Heart right ventricle (tissue), 16 donors: Measurements from ENCODE around the gene MAGOH. TPM values are rescaled to one million over a fixed set of nuclear protein-coding genes. Genes with fewer than 3 reads are reported as not detected.
"Not testable (repeated sequence)": the region's sequence is repeated elsewhere in the genome, so short reads cannot be mapped to it uniquely, and the experiment has no call there.

Experiments used
- ATAC-seq, 8 donors: fragments of 200-7000 bp; cut with Tn5 transposase; one replicate each; pipeline ENCODE4 v1.9.1; 2020; ENCODE audit warnings: mild to moderate bottlenecking in 8 of 8, moderate library complexity in 8 of 8, moderate number of reproducible peaks in 1 of 8
- DNase-seq, 2 donors: peaks; one replicate each; pipeline ENCODE4 v3.0.0-alpha.2; 2020
- H3K27ac ChIP-seq, 10 donors: fragments of 200-600 bp; sonication (generic) in 2 of 10; one replicate each; pipeline versions ENCODE4 v1.5.0 to v1.8.0; 2020 to 2022; ENCODE audit warnings: mild to moderate bottlenecking in 3 of 10
- H3K27me3 ChIP-seq, 7 donors: fragments of 200-600 bp; one replicate each; pipeline ENCODE4 v1.8.0; 2021 to 2022; ENCODE audit warnings: mild to moderate bottlenecking in 2 of 7
- H3K36me3 ChIP-seq, 9 donors: fragments of 200-600 bp; sonication (generic) in 1 of 9; one replicate each; pipeline versions ENCODE4 v1.5.0 to v1.8.0; 2020 to 2022; ENCODE audit warnings: mild to moderate bottlenecking in 2 of 9
- H3K4me1 ChIP-seq, 9 donors: fragments of 200-600 bp; sonication (generic) in 1 of 9; one replicate each; pipeline versions ENCODE4 v1.5.0 to v1.8.0; 2020 to 2022; ENCODE audit warnings: mild to moderate bottlenecking in 4 of 9
- H3K4me3 ChIP-seq, 10 donors: fragments of 200-600 bp; sonication (generic) in 2 of 10; one replicate each; pipeline versions ENCODE4 v1.5.0 to v1.8.0; 2020 to 2022; ENCODE audit warnings: mild to moderate bottlenecking in 7 of 10, moderate library complexity in 2 of 10
- H3K9me3 ChIP-seq, 11 donors: fragments of 200-600 bp in 10 of 11; sonication (generic) in 2 of 11; one replicate each; pipeline versions ENCODE4 v1.5.0 to v1.8.0; 2013 to 2022; ENCODE audit warnings: mild to moderate bottlenecking in 2 of 11, control low read depth in 1 of 11, moderate library complexity in 1 of 11
- CTCF ChIP-seq, 9 donors: fragments of 200-600 bp; sonication (generic) in 2 of 9; IDR thresholded peaks; one replicate each; pipeline versions ENCODE4 v1.5.0 to v1.8.0; 2021 to 2022; ENCODE audit warnings: antibody characterized with exemption in 9 of 9, mild to moderate bottlenecking in 5 of 9, moderate library complexity in 1 of 9
- WGBS, 2 donors: extraction: QIAGEN DNeasy Blood & Tissue Kit; methylation state at CpG; one replicate each; pipeline ENCODE4 v1.1.7; 2013; ENCODE audit warnings: inconsistent platforms in 1 of 2; 5-methylcytosine and 5-hydroxymethylcytosine counted together
- intact Hi-C, 10 donors: fragments of 100-400 bp; cut with DNase I; formaldehyde crosslinking; loops; one replicate each; pipeline versions ENCODE4 v1.11.1 to v1.14.2; 2022
- polyA plus RNA-seq, 2 donors: library from polyadenylated mRNA; stranded (reverse); fragments of 200-250 nt; gene quantifications; one replicate each; pipeline ENCODE4 v1.2.3, GENCODE V29; 2013
- total RNA-seq, 10 donors: library from RNA; stranded (reverse); fragmentation: NEBNext Ultra II Directional in 3 of 10; extraction: Animal tissue kit (Norgen Biotek cat#: 25700) in 3 of 10; gene quantifications; one replicate each; pipeline versions ENCODE4 v1.2.1 to v1.2.4, GENCODE V29; 2021 to 2023
- donor health status: Arrhythmogenic right ventricular cardiomyopathy.
- donor health status: ischemic (EF 13 %, LVEDD 7.1; RV severe dilation, severe dysfunction).
- donor health status: healthy with polysubstance abuse.
- donor health status: DM: no; HTN: yes; CAD: no.
- donor health status: DM: no; HTN: no; CAD: no.
- donor health status: ischemic (EF 25% LVEDD 6.9; RV normal size, moderate dysfunction).
- donor health status: ischemic (EF 25% LVEDD 5.7; RV mildly dilated, moderate dysfunction).
- donor health status: healthy.
- donor health status: DM: yes; HTN: yes; CAD: no.
- donor health status: Ischemic cardiomyopathy.
- donor health status: ischemic (EF 35%, LVEDD 5.7; RV mildly dilated, moderate dysfunction).
- donor health status: nonischemic (EF 11% LVEDD 7.7; RV severe dilation, severe dysfunction).
- donor health status: DM: yes; HTN: yes; CAD: no.
- donor health status: PGD.
- donor health status: ischemic (EF 29% LVEDD 5.4; RV normal size, mild dysfunction).
- donor health status: nonischemic (EF 23%, LVEDD 6.1; RV moderate dilation, normal function).

The MAGOH gene
- total and polyA plus RNA-seq, 12 donors, result 17.3 to 67.3 (median 22.9) TPM

DNA sequence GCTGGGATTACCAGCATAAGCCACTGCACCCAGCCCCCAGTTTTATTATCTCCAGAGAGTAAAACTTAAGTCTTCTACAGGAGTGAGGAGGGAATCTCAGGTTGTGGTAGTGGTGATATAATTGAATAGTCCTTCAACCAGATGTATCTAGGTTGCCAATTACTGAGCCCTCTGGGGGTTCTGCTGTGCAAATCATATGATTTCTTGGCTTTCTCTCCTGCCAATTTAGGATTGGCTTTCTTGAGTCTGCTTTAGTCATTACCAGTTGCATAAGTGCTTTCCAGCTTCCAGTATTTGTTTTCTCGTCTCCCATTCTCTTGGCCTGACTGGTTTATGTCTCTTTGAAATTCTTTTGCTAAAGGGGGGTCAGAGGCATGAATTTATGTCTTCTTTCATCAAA is 30.6 kb downstream of the MAGOH start:
- 49 to 60% methylated on average over 1 of the region's 1 CpG for WGBS, 2 donors

DNA sequence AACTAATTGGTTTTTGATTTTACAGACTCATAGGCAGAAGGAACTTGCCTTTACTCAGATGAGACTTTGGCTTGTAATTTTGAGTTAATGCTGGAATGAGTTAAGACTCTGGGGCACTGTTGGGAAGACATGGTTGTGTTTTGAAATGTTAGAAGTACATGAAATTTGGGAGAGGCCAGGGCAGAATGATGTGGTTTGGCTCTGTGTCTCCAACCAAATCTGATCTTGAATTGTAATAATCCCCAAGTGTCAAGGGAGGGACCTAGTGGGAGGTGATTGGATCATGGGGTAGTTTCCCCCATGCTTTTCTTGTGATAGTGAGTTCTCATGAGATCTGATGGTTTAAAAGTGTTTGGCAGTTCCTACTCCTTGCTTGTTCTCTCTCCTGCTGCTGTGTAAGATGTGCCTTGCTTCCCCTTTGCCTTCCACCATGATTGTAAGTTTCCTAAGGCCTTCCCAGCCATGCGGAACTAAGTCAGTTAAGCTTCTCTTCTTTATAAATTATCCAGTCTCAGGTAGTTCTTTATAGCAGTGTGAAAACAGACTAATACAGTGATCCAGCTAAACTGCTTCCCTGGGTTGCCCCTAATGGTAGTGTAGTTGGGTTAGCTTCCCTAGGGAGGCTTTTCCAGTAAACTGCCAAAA is 31.5 kb downstream of the MAGOH start:
- Histone ChIP-seq H3K4me3 (no peak overlapping the region), H3K27me3 (no peaks in the 10 kb centered on the region), H3K27ac (no peak overlapping the region), H3K36me3 (peaks cover 0 to 100% (median 53%) of the 10 kb centered on the region in 9 donors), H3K4me1 (peaks cover 0 to 10% (median 5%) of the 10 kb centered on the region in 9 donors), H3K9me3 (peaks cover 0 to 18% (median 0%) of the 10 kb centered on the region in 11 donors)
- intact Hi-C loops, result no loop called here
- DNase-seq, result no peak
- no peak for TF ChIP-seq CTCF (IDR thresholded peaks at IDR 0.05)
- WGBS, 2 donors, result 97 to 100% methylated on average over 1 of the region's 1 CpG
- ATAC-seq, result no peak

More for the DNA sequence above, 30.6 kb downstream of the MAGOH start:
- H3K9me3 ChIP-seq, result peaks cover 0 to 18% (median 0%) of the 10 kb centered on the region in 11 donors
- H3K27ac ChIP-seq, result no peak overlapping the region
- H3K4me3 ChIP-seq, result no peak overlapping the region
- peaks cover 0 to 100% (median 49%) of the 10 kb centered on the region in 9 donors for H3K36me3 ChIP-seq
- H3K4me1 ChIP-seq, result peaks cover 0 to 10% (median 5%) of the 10 kb centered on the region in 9 donors
- ATAC-seq (peak in 2 of 8 donors; percentile 22 to 30), DNase-seq (no peak)
- no peak for TF ChIP-seq CTCF (IDR thresholded peaks at IDR 0.05)
- intact Hi-C loops, result no loop called here
- no peaks in the 10 kb centered on the region for H3K27me3 ChIP-seq

GRCh38 chr1:53206083-53206685 is 32.1 kb downstream of the MAGOH start:
- peaks cover 0 to 10% (median 5%) of the 10 kb centered on the region in 9 donors for H3K4me1 ChIP-seq
- H3K27ac ChIP-seq, DNase-seq, H3K4me3 ChIP-seq, ATAC-seq, H3K27me3 ChIP-seq, intact Hi-C loops: not testable (repeated sequence)
- H3K9me3 ChIP-seq, result peaks cover 0 to 18% (median 0%) of the 10 kb centered on the region in 11 donors
- 97 to 99% methylated on average over 3 of the region's 3 CpGs for WGBS, 2 donors
- H3K36me3 ChIP-seq, result peaks cover 0 to 100% (median 53%) of the 10 kb centered on the region in 9 donors

- WGBS, 2 donors, result 100% methylated on average over 1 of the region's 1 CpG
- H3K4me3 ChIP-seq, DNase-seq, H3K27ac ChIP-seq, H3K27me3 ChIP-seq, intact Hi-C loops, ATAC-seq: not testable (repeated sequence)
- Histone ChIP-seq H3K4me1 (peaks cover 0 to 10% (median 5%) of the 10 kb centered on the region in 9 donors), H3K36me3 (peaks cover 0 to 100% (median 49%) of the 10 kb centered on the region in 9 donors), H3K9me3 (peaks cover 0 to 18% (median 0%) of the 10 kb centered on the region in 11 donors)
These were observed 32.8 kb downstream of the MAGOH start for GRCh38 chr1:53205496-53205895.

DNA sequence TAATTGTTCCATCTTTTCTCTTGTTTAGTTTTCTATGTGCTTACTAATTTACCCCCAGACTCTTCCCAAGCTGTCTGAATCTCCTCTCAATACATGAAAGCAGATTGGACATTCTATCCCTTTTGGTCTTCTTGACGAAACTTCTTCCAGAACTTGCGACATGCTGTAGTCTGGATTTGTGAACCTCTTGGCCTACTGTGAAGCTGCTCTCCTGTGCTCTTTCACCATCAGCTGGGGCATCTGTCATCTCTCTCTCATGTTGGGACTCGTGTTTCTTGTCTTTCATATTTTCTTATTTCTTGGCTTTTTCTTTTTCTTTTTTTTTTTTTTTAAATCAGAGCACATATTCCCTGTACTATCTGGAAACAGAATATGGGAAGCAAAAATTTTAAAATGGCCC is 34.9 kb downstream of the MAGOH start:
- ATAC-seq (no peak), DNase-seq (no peak)
- TF ChIP-seq CTCF (IDR thresholded peaks at IDR 0.05), result no peak
- 92 to 95% methylated on average over 3 of the region's 3 CpGs for WGBS, 2 donors
- peaks cover 0 to 82% (median 39%) of the 10 kb centered on the region in 9 donors for H3K36me3 ChIP-seq
- no peak overlapping the region for H3K27ac ChIP-seq
- H3K9me3 ChIP-seq, result peaks cover 0 to 18% (median 0%) of the 10 kb centered on the region in 11 donors
- intact Hi-C loops, result no loop called here
- peaks cover 0 to 23% (median 18%) of the 10 kb centered on the region in 9 donors for H3K4me1 ChIP-seq
- no peak overlapping the region for H3K4me3 ChIP-seq
- no peaks in the 10 kb centered on the region for H3K27me3 ChIP-seq
